HepG2 (cell line): ENCODE data around the gene ANKRD40CL. TPM values are rescaled to one million over a fixed set of nuclear protein-coding genes. Genes with fewer than 3 reads are reported as not detected.
A peak's percentile ranks its signal among the peaks of the same experiment; 100 is the strongest.

Experiments used
- ESRRA ChIP-seq: sonication (generic); formaldehyde crosslinking; IDR thresholded peaks from 2 replicates; pipeline ENCODE4 v1.5.1; 2020; ENCODE audit warnings: mild to moderate bottlenecking, low read depth, missing genetic modification reagents
- FOXJ3 ChIP-seq: sonication (generic); formaldehyde crosslinking; IDR thresholded peaks from 2 replicates; pipeline ENCODE4 v1.4.0; 2020; ENCODE audit warnings: missing genetic modification reagents, mild to moderate bottlenecking, borderline replicate concordance
- FOXP4 ChIP-seq: sonication (generic); formaldehyde crosslinking; IDR thresholded peaks from 2 replicates; pipeline ENCODE4 v1.4.0; 2020; ENCODE audit warnings: missing genetic modification reagents
- MLLT10 ChIP-seq: sonication (generic); formaldehyde crosslinking; IDR thresholded peaks from 2 replicates; pipeline ENCODE4 v1.4.0; 2020; ENCODE audit warnings: missing genetic modification reagents
- PLRG1 ChIP-seq: fragments of 450-650 bp; conservative IDR thresholded peaks from 2 replicates; pipeline ENCODE4 v1.6.1; 2016
- PRDM15 ChIP-seq: sonication (generic); formaldehyde crosslinking; IDR thresholded peaks from 2 replicates; pipeline ENCODE4 v1.4.0; 2020; ENCODE audit warnings: missing genetic modification reagents
- PRPF4 ChIP-seq: fragments of 200-400 bp; formaldehyde crosslinking; IDR thresholded peaks from 2 replicates; pipeline ENCODE4 v1.6.1; 2016; ENCODE audit warnings: low read length, low read depth; ENCODE audit not compliant: poor library complexity, severe bottlenecking
- SNAI1 ChIP-seq: sonication (generic); formaldehyde crosslinking; IDR thresholded peaks from 2 replicates; pipeline ENCODE4 v1.5.0; 2020; ENCODE audit warnings: mild to moderate bottlenecking, missing genetic modification reagents, borderline replicate concordance
- SRY ChIP-seq: sonication (generic); formaldehyde crosslinking; IDR thresholded peaks from 2 replicates; pipeline ENCODE4 v1.8.0; 2022; ENCODE audit warnings: mild to moderate bottlenecking, missing genetic modification reagents
- STAT5B ChIP-seq: sonication (generic); formaldehyde crosslinking; IDR thresholded peaks from 2 replicates; pipeline ENCODE4 v1.4.0; 2020; ENCODE audit warnings: missing genetic modification reagents
- TIGD3 ChIP-seq: sonication (generic); formaldehyde crosslinking; IDR thresholded peaks from 2 replicates; pipeline ENCODE4 v1.5.1; 2020; ENCODE audit warnings: mild to moderate bottlenecking, missing genetic modification reagents, borderline replicate concordance
- ZKSCAN1 ChIP-seq: fragments of 150-350 bp; IDR thresholded peaks from 2 replicates; pipeline ENCODE4 v1.6.1; 2014; ENCODE audit warnings: low read length
- ZSCAN9 ChIP-seq: IDR thresholded peaks from 2 replicates; pipeline ENCODE4 v1.6.1; 2016; ENCODE audit warnings: borderline replicate concordance
- polyA plus RNA-seq, 8 experiments: library from polyadenylated mRNA; depleted of rRNA in 3 of 8; stranded (reverse) in 7 of 8; unstranded in 1 of 8; fragments of >200 nt; fragmentation: Illumina TruSeq in 4 of 8; extraction: Trizol in 4 of 8; gene quantifications; 2 replicates each; pipeline versions ENCODE4 v1.2.1 to v1.2.3, GENCODE V29; 2011 to 2016; ENCODE audit warnings: low read depth in 4 of 8, missing spikeins in 1 of 8, mixed read lengths in 1 of 8; ENCODE audit not compliant: insufficient read depth in 1 of 8
- total RNA-seq, 5 experiments: library from RNA; depleted of rRNA; stranded (reverse); fragments of >200 nt; fragmentation: Illumina TruSeq; extraction: Trizol; gene quantifications; 2 replicates each; pipeline ENCODE4 v1.2.3, GENCODE V29; 2016; ENCODE audit warnings: low read depth in 1 of 5
- TF ChIP-seq, protein P1 (sequence below): sonication (generic); formaldehyde crosslinking; IDR thresholded peaks from 2 replicates; pipeline ENCODE4 v1.5.0; 2020; ENCODE audit warnings: mild to moderate bottlenecking, missing genetic modification reagents, borderline replicate concordance
- TF ChIP-seq, protein P2 (sequence below): sonication (generic); formaldehyde crosslinking; conservative IDR thresholded peaks from 2 replicates; pipeline ENCODE4 v1.8.0; 2022; ENCODE audit warnings: low read depth, missing genetic modification reagents

Gene ANKRD40CL
- total and polyA plus RNA-seq, 2 of the 13 experiments (the other 11 are each of a cell fraction or from before 2014, with no cell fraction given) = 0.03 to 0.11 TPM

GRCh38 chr17:50802609-50803571 lies 35.6 kb upstream of the ANKRD40CL start (continued):
- TF ChIP-seq, protein P1, sequence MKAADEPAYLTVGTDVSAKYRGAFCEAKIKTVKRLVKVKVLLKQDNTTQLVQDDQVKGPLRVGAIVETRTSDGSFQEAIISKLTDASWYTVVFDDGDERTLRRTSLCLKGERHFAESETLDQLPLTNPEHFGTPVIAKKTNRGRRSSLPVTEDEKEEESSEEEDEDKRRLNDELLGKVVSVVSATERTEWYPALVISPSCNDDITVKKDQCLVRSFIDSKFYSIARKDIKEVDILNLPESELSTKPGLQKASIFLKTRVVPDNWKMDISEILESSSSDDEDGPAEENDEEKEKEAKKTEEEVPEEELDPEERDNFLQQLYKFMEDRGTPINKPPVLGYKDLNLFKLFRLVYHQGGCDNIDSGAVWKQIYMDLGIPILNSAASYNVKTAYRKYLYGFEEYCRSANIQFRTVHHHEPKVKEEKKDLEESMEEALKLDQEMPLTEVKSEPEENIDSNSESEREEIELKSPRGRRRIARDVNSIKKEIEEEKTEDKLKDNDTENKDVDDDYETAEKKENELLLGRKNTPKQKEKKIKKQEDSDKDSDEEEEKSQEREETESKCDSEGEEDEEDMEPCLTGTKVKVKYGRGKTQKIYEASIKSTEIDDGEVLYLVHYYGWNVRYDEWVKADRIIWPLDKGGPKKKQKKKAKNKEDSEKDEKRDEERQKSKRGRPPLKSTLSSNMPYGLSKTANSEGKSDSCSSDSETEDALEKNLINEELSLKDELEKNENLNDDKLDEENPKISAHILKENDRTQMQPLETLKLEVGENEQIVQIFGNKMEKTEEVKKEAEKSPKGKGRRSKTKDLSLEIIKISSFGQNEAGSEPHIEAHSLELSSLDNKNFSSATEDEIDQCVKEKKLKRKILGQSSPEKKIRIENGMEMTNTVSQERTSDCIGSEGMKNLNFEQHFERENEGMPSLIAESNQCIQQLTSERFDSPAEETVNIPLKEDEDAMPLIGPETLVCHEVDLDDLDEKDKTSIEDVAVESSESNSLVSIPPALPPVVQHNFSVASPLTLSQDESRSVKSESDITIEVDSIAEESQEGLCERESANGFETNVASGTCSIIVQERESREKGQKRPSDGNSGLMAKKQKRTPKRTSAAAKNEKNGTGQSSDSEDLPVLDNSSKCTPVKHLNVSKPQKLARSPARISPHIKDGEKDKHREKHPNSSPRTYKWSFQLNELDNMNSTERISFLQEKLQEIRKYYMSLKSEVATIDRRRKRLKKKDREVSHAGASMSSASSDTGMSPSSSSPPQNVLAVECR (CRISPR knock-in tag) = peak; percentile 17; the same call in 1 of the 2 replicates
- no peak for TF ChIP-seq SRY (CRISPR knock-in tag)
- TF ChIP-seq FOXP4 (CRISPR knock-in tag) = peak; percentile 39; the same call in 1 of the 2 replicates
- TF ChIP-seq, protein P2, sequence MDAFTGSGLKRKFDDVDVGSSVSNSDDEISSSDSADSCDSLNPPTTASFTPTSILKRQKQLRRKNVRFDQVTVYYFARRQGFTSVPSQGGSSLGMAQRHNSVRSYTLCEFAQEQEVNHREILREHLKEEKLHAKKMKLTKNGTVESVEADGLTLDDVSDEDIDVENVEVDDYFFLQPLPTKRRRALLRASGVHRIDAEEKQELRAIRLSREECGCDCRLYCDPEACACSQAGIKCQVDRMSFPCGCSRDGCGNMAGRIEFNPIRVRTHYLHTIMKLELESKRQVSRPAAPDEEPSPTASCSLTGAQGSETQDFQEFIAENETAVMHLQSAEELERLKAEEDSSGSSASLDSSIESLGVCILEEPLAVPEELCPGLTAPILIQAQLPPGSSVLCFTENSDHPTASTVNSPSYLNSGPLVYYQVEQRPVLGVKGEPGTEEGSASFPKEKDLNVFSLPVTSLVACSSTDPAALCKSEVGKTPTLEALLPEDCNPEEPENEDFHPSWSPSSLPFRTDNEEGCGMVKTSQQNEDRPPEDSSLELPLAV (CRISPR knock-in tag) = no peak
- no peak; the same call in 1 of the 2 replicates for TF ChIP-seq SNAI1 (CRISPR knock-in tag)
- no peak for TF ChIP-seq ESRRA (CRISPR knock-in tag)
- no peak for TF ChIP-seq ZKSCAN1
- TF ChIP-seq PRPF4 = no peak
- no peak for TF ChIP-seq ZSCAN9 (CRISPR knock-in tag)
- no peak for TF ChIP-seq TIGD3 (CRISPR knock-in tag)
- TF ChIP-seq PLRG1 = no peak
- no peak for TF ChIP-seq PRDM15
- TF ChIP-seq STAT5B (CRISPR knock-in tag) = no peak
- TF ChIP-seq MLLT10 = no peak
- TF ChIP-seq FOXJ3 (CRISPR knock-in tag) = 0 out of 2 replicates have a peak, but pooled peaks have one; percentile 44
